DOHH2 (cell line): Measurements from ENCODE around the gene EXD3.

ENCODE experiments used
- CTCF ChIP-seq: fragments of 200-600 bp; sonication (generic); IDR thresholded peaks from one replicate; pipeline ENCODE4 v1.5.1; 2014; ENCODE audit warnings: antibody characterized with exemption, mild to moderate bottlenecking, low read depth, low read length; ENCODE audit not compliant: poor library complexity, severe bottlenecking
- EZH2phosphoT487 ChIP-seq: fragments of 200-600 bp; sonication (generic); IDR thresholded peaks from 2 replicates; pipeline ENCODE4 v1.6.1; 2017; ENCODE audit warnings: borderline replicate concordance, mild to moderate bottlenecking, antibody characterized with exemption, low read length, moderate library complexity, mixed read lengths

GRCh38 chr9:137298401-137299202 is 124.4 kb downstream of the EXD3 start:
- TF ChIP-seq CTCF: no peak
- no peak for TF ChIP-seq EZH2phosphoT487
